HepG2 (cell line): ENCODE results near the gene CDO1. TPM values are rescaled to one million over a fixed set of nuclear protein-coding genes. Genes with fewer than 3 reads are reported as not detected.

Experiments
- ATAD3A ChIP-seq: sonication (generic); formaldehyde crosslinking; IDR thresholded peaks from 2 replicates; pipeline ENCODE4 v1.4.0; 2020; ENCODE audit warnings: missing genetic modification reagents
- BORCS8-MEF2B ChIP-seq: sonication (generic); formaldehyde crosslinking; IDR thresholded peaks from 2 replicates; pipeline ENCODE4 v1.8.0; 2022; ENCODE audit warnings: mild to moderate bottlenecking, missing genetic modification reagents
- CEBPZ ChIP-seq: IDR thresholded peaks from 2 replicates; pipeline ENCODE4 v1.6.1; 2012; ENCODE audit warnings: low read length, improper control_type of control experiment
- CHD4 ChIP-seq: fragments of 200-600 bp; sonication (generic); IDR thresholded peaks from 2 replicates; pipeline ENCODE4 v1.7.0; 2017; ENCODE audit warnings: mild to moderate bottlenecking, low read length, borderline replicate concordance
- FOXA1 ChIP-seq, 2 experiments: fragments of 450-650 bp in 1 of 2; sonication (generic) in 1 of 2; formaldehyde crosslinking in 1 of 2; IDR thresholded peaks; 2 replicates each; pipeline versions ENCODE4 v1.4.0 to v1.6.1; 2016 to 2020; ENCODE audit warnings: missing genetic modification reagents in 1 of 2
- FUBP1 ChIP-seq: sonication (generic); formaldehyde crosslinking; IDR thresholded peaks from 2 replicates; pipeline ENCODE4 v1.5.1; 2020; ENCODE audit warnings: missing genetic modification reagents, mild to moderate bottlenecking, borderline replicate concordance
- GLI4 ChIP-seq: sonication (generic); formaldehyde crosslinking; IDR thresholded peaks from 2 replicates; pipeline ENCODE4 v1.5.1; 2020; ENCODE audit warnings: missing genetic modification reagents, mild to moderate bottlenecking, moderate library complexity, borderline replicate concordance
- HOXA9 ChIP-seq: sonication (generic); formaldehyde crosslinking; IDR thresholded peaks from 2 replicates; pipeline ENCODE4 v1.8.1; 2022; ENCODE audit warnings: missing genetic modification reagents, mild to moderate bottlenecking, moderate library complexity, borderline replicate concordance
- MZF1 ChIP-seq: sonication (generic); formaldehyde crosslinking; IDR thresholded peaks from 2 replicates; pipeline ENCODE4 v1.8.1; 2023; ENCODE audit warnings: mild to moderate bottlenecking, missing genetic modification reagents, borderline replicate concordance
- PHF20 ChIP-seq: sonication (generic); formaldehyde crosslinking; IDR thresholded peaks from 2 replicates; pipeline ENCODE4 v1.5.0; 2020; ENCODE audit warnings: mild to moderate bottlenecking, missing genetic modification reagents
- ZFP36L1 ChIP-seq: sonication (generic); formaldehyde crosslinking; IDR thresholded peaks from 2 replicates; pipeline ENCODE4 v1.8.0; 2022; ENCODE audit warnings: mild to moderate bottlenecking, missing genetic modification reagents, moderate library complexity
- ZNF460 ChIP-seq: sonication (generic); formaldehyde crosslinking; IDR thresholded peaks from 2 replicates; pipeline ENCODE4 v1.5.1; 2020; ENCODE audit warnings: missing genetic modification reagents, mild to moderate bottlenecking, borderline replicate concordance
- ZNF550 ChIP-seq: sonication (generic); formaldehyde crosslinking; IDR thresholded peaks from 2 replicates; pipeline ENCODE4 v1.4.0; 2020; ENCODE audit warnings: mild to moderate bottlenecking, missing genetic modification reagents, borderline replicate concordance
- ZNF775 ChIP-seq: sonication (generic); formaldehyde crosslinking; IDR thresholded peaks from 2 replicates; pipeline ENCODE4 v1.4.0; 2020; ENCODE audit warnings: missing genetic modification reagents, mild to moderate bottlenecking, moderate library complexity, borderline replicate concordance
- polyA plus RNA-seq, 8 experiments: library from polyadenylated mRNA; depleted of rRNA in 3 of 8; stranded (reverse) in 7 of 8; unstranded in 1 of 8; fragments of >200 nt; fragmentation: Illumina TruSeq in 4 of 8; extraction: Trizol in 4 of 8; gene quantifications; 2 replicates each; pipeline versions ENCODE4 v1.2.1 to v1.2.3, GENCODE V29; 2011 to 2016; ENCODE audit warnings: low read depth in 4 of 8, missing spikeins in 1 of 8, mixed read lengths in 1 of 8; ENCODE audit not compliant: insufficient read depth in 1 of 8
- total RNA-seq, 5 experiments: library from RNA; depleted of rRNA; stranded (reverse); fragments of >200 nt; fragmentation: Illumina TruSeq; extraction: Trizol; gene quantifications; 2 replicates each; pipeline ENCODE4 v1.2.3, GENCODE V29; 2016; ENCODE audit warnings: low read depth in 1 of 5
- TF ChIP-seq, protein P1 (sequence below): sonication (generic); formaldehyde crosslinking; IDR thresholded peaks from 2 replicates; pipeline ENCODE4 v1.5.0; 2020; ENCODE audit warnings: missing genetic modification reagents
- TF ChIP-seq, protein P2 (sequence below): sonication (generic); formaldehyde crosslinking; IDR thresholded peaks from 2 replicates; pipeline ENCODE4 v1.9.0; 2021; ENCODE audit warnings: missing genetic modification reagents, borderline replicate concordance
- TF ChIP-seq, protein P3 (sequence below): sonication (generic); formaldehyde crosslinking; IDR thresholded peaks from 2 replicates; pipeline ENCODE4 v1.4.0; 2020; ENCODE audit warnings: missing genetic modification reagents

CDO1 gene
- total and polyA plus RNA-seq, 2 of the 13 experiments (the other 11 are each of a cell fraction or from before 2014, with no cell fraction given) = 3.2 to 4.4 TPM

DNA sequence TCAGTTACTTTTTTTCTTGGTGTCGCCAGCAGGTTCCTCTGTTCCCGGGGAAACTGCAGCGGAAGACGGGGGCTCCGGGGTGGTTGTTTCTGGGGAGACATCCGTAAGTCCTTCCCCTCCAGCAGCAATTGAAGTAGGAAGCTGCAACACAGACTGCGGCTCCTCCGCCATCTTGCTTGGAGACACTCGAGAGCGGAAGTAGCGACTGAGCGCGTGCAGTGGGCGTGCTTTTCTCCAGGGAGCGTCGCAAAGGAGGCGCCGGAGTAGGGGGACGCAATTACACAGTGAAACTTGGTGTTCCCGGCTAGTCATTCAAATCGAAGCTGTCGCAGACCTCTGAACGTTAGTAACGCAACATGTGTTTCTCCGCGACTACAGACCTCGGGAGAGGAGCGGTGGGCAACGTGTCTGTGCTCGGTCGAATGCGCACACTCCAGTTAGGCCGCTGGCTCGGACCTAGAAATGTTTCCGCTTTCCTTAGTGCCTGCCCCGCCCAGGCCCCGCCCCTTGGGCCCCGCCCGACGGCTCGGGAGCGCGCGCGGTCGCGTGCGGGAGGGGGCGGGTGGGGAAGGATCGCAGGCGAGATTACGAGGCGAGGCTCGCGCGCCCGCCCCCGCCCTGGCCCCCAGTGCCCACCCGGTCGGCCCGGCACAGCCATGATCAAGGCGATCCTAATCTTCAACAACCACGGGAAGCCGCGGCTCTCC lies 25.1 kb upstream of the CDO1 start, which contains the start of the genes AP3S1 and ATG12 (continued):
- no peak for TF ChIP-seq CEBPZ
- no peak for TF ChIP-seq ZNF550
- TF ChIP-seq, protein P1, sequence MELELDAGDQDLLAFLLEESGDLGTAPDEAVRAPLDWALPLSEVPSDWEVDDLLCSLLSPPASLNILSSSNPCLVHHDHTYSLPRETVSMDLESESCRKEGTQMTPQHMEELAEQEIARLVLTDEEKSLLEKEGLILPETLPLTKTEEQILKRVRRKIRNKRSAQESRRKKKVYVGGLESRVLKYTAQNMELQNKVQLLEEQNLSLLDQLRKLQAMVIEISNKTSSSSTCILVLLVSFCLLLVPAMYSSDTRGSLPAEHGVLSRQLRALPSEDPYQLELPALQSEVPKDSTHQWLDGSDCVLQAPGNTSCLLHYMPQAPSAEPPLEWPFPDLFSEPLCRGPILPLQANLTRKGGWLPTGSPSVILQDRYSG (CRISPR knock-in tag) = peak; percentile 95
- no peak for TF ChIP-seq ATAD3A (CRISPR knock-in tag)
- TF ChIP-seq ZNF460 = no peak
- TF ChIP-seq, protein P2, sequence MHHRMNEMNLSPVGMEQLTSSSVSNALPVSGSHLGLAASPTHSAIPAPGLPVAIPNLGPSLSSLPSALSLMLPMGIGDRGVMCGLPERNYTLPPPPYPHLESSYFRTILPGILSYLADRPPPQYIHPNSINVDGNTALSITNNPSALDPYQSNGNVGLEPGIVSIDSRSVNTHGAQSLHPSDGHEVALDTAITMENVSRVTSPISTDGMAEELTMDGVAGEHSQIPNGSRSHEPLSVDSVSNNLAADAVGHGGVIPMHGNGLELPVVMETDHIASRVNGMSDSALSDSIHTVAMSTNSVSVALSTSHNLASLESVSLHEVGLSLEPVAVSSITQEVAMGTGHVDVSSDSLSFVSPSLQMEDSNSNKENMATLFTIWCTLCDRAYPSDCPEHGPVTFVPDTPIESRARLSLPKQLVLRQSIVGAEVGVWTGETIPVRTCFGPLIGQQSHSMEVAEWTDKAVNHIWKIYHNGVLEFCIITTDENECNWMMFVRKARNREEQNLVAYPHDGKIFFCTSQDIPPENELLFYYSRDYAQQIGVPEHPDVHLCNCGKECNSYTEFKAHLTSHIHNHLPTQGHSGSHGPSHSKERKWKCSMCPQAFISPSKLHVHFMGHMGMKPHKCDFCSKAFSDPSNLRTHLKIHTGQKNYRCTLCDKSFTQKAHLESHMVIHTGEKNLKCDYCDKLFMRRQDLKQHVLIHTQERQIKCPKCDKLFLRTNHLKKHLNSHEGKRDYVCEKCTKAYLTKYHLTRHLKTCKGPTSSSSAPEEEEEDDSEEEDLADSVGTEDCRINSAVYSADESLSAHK (CRISPR knock-in tag) = 0 out of 2 replicates have a peak, but pooled peaks have one; percentile 44
- TF ChIP-seq FUBP1 (CRISPR knock-in tag) = peak; percentile 56; the same call in 1 of the 2 replicates
- TF ChIP-seq ZNF775 = no peak
- TF ChIP-seq BORCS8-MEF2B = peak; percentile 79
- peak; percentile 94 for TF ChIP-seq HOXA9 (CRISPR knock-in tag)
- TF ChIP-seq MZF1 (CRISPR knock-in tag) = 0 out of 2 replicates have a peak, but pooled peaks have one; percentile 46
- TF ChIP-seq ZFP36L1 (CRISPR knock-in tag) = peak; percentile 88; the same call in 1 of the 2 replicates
- no peak for TF ChIP-seq FOXA1 (IDR thresholded peaks at IDR 0.05)
- peak; percentile 28; the same call in 1 of the 2 replicates for TF ChIP-seq FOXA1 (CRISPR knock-in tag; IDR thresholded peaks at IDR 0.05)
- TF ChIP-seq, protein P3, sequence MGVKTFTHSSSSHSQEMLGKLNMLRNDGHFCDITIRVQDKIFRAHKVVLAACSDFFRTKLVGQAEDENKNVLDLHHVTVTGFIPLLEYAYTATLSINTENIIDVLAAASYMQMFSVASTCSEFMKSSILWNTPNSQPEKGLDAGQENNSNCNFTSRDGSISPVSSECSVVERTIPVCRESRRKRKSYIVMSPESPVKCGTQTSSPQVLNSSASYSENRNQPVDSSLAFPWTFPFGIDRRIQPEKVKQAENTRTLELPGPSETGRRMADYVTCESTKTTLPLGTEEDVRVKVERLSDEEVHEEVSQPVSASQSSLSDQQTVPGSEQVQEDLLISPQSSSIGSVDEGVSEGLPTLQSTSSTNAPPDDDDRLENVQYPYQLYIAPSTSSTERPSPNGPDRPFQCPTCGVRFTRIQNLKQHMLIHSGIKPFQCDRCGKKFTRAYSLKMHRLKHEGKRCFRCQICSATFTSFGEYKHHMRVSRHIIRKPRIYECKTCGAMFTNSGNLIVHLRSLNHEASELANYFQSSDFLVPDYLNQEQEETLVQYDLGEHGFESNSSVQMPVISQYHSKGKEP (CRISPR knock-in tag) = 0 out of 2 replicates have a peak, but pooled peaks have one; percentile 29
- TF ChIP-seq CHD4 = no peak
- peak; percentile 77; the same call in 1 of the 2 replicates for TF ChIP-seq GLI4 (CRISPR knock-in tag)
- peak; percentile 80 for TF ChIP-seq PHF20
